GM12874 (cell line): Measurements from ENCODE around the gene C10orf143.

Experiments
- TF ChIP-seq, protein P1 (sequence below): IDR thresholded peaks from 2 replicates; pipeline ENCODE4 v1.5.1; 2011; ENCODE audit warnings: low read depth, mild to moderate bottlenecking, control low read depth, low read length, moderate library complexity; ENCODE audit not compliant: insufficient read depth

The C10orf143 gene

DNA sequence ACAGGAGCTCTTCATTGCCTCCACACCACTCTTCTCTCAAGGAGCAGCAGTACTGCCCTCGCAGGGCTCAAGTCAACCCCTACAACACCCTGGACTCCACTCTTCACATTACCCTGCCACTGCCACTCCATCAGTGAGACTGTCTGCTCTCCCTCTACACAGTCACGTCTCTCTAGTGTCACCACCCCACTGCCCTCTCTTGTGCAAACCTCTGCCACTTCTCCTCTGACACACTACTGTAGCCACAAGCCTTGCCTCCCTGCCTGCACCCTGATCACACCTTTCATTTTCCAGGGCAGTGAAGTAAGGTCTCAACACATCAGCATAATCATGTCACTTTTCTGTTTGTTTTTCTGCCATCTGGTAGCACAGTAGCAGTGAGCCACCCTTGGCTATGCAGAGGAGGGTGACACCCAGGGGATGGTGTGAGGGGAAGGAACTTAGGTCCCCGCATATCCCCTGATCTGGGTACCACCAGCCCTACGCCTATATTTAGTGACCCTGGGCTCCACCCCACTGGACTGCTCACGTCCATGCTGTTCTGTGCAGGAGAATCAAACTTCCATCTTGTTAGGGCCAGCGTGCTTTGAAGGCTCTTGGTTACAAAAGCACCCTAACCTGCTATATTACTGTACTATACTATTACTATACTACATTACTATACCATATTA is 1.6 kb downstream of the C10orf143 start:
- TF ChIP-seq, protein P1, sequence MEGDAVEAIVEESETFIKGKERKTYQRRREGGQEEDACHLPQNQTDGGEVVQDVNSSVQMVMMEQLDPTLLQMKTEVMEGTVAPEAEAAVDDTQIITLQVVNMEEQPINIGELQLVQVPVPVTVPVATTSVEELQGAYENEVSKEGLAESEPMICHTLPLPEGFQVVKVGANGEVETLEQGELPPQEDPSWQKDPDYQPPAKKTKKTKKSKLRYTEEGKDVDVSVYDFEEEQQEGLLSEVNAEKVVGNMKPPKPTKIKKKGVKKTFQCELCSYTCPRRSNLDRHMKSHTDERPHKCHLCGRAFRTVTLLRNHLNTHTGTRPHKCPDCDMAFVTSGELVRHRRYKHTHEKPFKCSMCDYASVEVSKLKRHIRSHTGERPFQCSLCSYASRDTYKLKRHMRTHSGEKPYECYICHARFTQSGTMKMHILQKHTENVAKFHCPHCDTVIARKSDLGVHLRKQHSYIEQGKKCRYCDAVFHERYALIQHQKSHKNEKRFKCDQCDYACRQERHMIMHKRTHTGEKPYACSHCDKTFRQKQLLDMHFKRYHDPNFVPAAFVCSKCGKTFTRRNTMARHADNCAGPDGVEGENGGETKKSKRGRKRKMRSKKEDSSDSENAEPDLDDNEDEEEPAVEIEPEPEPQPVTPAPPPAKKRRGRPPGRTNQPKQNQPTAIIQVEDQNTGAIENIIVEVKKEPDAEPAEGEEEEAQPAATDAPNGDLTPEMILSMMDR = no peak

DNA sequence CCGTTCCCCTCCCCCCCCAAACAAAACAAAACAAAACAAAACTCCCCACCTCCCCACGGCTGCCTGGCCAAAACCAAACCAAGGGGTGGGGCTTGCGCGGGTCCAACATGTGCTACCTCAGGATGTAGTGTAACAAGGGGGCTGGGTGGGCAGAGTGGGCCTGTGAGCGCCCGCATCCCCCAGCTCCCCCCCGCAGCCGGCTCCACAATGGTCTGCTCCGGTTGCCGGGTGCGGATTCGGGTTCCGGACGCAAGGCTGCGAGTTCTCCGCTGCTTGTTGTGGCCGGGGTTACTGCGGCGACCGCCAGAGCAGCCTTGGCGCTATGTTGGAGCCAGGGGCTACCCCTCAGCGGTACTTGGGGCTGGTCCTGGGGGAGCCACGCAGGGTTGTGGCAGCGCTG is 4.9 kb downstream of the C10orf143 start:
- TF ChIP-seq, protein P1 = no peak

DNA sequence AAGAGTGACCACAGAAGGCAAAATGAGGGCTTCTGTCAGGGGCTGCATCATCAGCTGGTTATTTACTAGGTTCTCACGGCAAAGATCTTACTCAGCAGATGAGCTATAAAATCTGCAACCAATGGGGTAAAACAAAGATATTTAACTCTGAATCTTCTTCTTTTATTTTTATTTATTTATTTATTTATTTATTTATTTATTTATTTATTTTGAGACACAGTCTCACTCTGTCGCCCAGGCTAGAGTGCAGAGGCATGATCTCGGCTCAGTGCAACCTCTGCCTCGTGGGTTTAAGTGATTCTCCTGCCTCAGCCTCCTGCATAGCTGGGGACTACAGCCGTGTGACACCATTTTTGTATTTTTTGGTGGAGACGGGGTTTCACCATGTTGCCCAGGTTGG is 11.3 kb downstream of the C10orf143 start:
- TF ChIP-seq, protein P1 = no peak

DNA sequence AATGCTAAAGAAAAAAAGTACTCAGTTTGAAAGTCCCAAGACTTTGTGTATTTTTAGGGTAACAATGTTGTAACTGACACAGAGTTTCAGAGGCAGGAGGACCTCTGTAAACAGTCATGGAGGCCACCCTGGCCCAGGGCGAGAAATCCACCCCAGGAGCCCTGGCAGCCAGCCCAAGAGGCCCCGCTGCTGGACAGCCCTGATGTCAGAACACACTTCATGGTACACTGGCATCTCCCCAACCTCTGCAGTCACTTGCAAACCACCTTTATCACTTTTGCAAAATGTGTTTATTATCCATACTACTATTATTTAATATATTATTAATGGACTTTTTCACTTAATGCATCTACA is 30.2 kb downstream of the C10orf143 start:
- TF ChIP-seq, protein P1 = no peak

DNA sequence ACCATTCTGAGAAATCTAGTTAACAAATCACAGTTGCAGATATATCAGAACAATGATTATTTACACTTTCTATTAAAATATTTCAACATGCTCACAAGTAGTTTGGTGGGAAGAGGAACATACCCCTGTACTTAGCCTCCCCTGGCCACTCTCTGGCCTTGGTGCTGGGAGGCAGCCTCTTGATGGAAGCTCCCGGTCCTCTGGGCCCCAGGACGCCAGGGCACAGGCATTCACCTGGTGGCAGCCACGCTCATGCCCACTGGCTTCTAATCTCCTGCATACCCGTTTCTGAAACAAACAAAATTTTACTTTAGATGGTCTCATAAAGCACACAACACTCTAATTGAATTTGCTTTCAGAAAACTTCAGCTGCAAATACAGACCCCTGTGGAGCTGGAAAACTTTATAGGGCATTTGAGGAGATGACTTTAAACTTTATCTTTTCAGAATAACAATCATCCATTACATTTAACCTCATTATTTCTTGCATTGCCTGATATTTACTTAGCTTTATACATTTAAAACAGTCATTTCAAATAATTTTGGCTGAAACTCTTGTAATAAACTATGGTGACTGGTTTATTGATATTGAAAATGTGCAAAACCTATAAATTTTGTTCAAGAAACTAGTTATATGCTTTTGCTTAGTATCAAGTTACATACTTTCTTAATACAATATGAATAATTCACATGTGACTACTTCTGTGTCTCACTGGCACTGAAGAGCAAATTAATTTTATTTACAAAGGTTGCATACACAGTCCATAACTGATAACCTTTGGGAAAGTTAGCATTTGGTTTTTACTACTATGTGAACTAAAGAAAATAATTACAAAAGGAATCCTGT is 30.8 kb downstream of the C10orf143 start:
- TF ChIP-seq, protein P1 = no peak

DNA sequence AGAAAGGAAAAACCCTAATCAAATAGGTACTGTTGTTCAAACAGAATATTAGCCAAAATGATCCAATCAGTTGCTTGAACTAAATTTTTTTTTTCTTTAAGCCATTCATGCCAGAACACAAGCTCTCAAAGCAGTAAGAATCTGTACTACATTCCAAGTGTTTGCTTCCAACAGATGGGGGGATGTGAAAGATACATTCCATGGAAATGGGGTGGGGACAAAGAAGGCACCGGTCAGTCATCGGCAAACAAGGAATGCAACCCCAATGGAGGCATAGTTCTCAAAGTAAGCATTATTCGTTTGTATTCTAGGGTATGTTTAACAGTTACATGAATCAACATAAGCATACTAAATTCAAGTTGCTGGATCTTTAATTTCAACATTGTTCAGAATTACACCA is 32.5 kb downstream of the C10orf143 start:
- TF ChIP-seq, protein P1 = no peak

DNA sequence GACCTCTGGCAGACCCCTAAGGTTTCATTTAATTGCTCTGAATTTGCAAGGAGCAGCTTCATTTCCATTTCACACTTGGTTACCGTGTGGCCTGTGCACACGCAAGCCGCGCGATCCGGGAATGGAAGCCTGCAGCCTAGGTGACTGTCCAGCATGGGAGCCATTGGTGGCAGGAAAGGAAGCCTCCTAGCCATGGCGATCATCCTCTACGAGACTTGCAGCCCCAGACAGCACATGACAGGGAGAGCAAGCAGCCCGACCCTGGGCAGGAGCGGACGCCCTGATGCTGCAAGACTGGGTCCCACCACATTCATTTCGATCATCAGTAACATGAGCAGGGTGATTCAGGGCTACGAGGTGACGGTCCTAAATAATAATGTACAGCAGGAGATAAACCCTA is 33.9 kb downstream of the C10orf143 start:
- TF ChIP-seq, protein P1 = no peak
